Transverse colon (tissue), 4 donors: ENCODE results near the gene HTR5A. TPM values are rescaled to one million over a fixed set of nuclear protein-coding genes. Genes with fewer than 3 reads are reported as not detected.

ENCODE experiments used
- DNase-seq: peaks from one replicate; pipeline ENCODE4 v3.0.0-alpha.2; 2019
- H3K27ac ChIP-seq, 4 donors: fragments of 200-600 bp; sonication (generic); 2 replicates each; pipeline ENCODE4 v1.5.1; 2016 to 2018; ENCODE audit warnings: inconsistent platforms in 4 of 4
- H3K27me3 ChIP-seq: fragments of 200-600 bp; sonication (generic); 2 replicates; pipeline ENCODE4 v1.5.1; 2017; ENCODE audit warnings: inconsistent platforms
- H3K36me3 ChIP-seq, 4 donors: fragments of 200-600 bp; sonication (generic); 2 replicates each; pipeline ENCODE4 v1.5.1; 2017 to 2019; ENCODE audit warnings: inconsistent platforms in 4 of 4
- H3K4me1 ChIP-seq, 4 donors: fragments of 200-600 bp; sonication (generic); 2 replicates each; pipeline ENCODE4 v1.5.1; 2017 to 2020; ENCODE audit warnings: inconsistent platforms in 4 of 4
- H3K4me3 ChIP-seq, 4 donors: fragments of 200-600 bp; sonication (generic); 1 replicate in 1 of 4; 2 replicates in 3 of 4; pipeline versions ENCODE4 v1.5.1 to v1.6.1; 2017 to 2019; ENCODE audit warnings: inconsistent platforms in 4 of 4
- H3K9me3 ChIP-seq, 2 donors: fragments of 200-600 bp; sonication (generic); 2 replicates each; pipeline ENCODE4 v1.5.1; 2017 to 2019; ENCODE audit warnings: inconsistent platforms in 2 of 2
- EP300 ChIP-seq: sonication (generic); formaldehyde crosslinking; IDR thresholded peaks from one replicate; pipeline ENCODE4 v1.6.1; 2017; ENCODE audit warnings: antibody characterized with exemption, low read depth
- POLR2A ChIP-seq: fragments of 450-650 bp; IDR thresholded peaks from one replicate; pipeline ENCODE4 v1.6.1; 2016; ENCODE audit warnings: antibody characterized with exemption, mild to moderate bottlenecking, moderate library complexity
- POLR2AphosphoS5 ChIP-seq, 3 donors: sonication (generic); formaldehyde crosslinking; IDR thresholded peaks; one replicate each; pipeline ENCODE4 v1.6.1; 2016; ENCODE audit warnings: antibody characterized with exemption in 3 of 3
- WGBS, 2 donors: methylation state at CpG; one replicate each; pipeline ENCODE4 v1.1.5; 2018; ENCODE audit warnings: low coverage in 1 of 2; 5-methylcytosine and 5-hydroxymethylcytosine counted together
- in situ Hi-C, 4 donors: fragments of 200-750 bp; cut with MboI; loops; one replicate each; pipeline versions ENCODE4 v1.15.0 to v1.15.1; 2017; ENCODE audit warnings: low sequenced_read_pairs in 3 of 4, low pct_ligation_motif_present in 1 of 4, low pct_unique_long_range_greater_than_20kb in 1 of 4
- intact Hi-C: fragments of 100-400 bp; cut with DNase I; formaldehyde crosslinking; loops from one replicate; pipeline ENCODE4 v1.15.1; 2023; ENCODE audit warnings: low total_unique reads
- total RNA-seq, 4 donors: library from RNA; depleted of rRNA; stranded (reverse); fragments of >200 nt; gene quantifications; one replicate each; pipeline ENCODE4 v1.1.0, GENCODE V29; 2016
- TF ChIP-seq, protein P1 (sequence below), 5 experiments: fragments of 200-600 bp in 3 of 5; fragments of 450-650 bp in 2 of 5; sonication (generic) in 3 of 5; IDR thresholded peaks; 1 replicate in 2 of 5; 2 replicates in 3 of 5; pipeline ENCODE4 v1.5.1; 2016 to 2017; ENCODE audit warnings: antibody characterized with exemption in 5 of 5, inconsistent platforms in 3 of 5, mild to moderate bottlenecking in 2 of 5, moderate library complexity in 1 of 5

Gene HTR5A
- total RNA-seq, 4 donors from 2014 or later = not detected

DNA sequence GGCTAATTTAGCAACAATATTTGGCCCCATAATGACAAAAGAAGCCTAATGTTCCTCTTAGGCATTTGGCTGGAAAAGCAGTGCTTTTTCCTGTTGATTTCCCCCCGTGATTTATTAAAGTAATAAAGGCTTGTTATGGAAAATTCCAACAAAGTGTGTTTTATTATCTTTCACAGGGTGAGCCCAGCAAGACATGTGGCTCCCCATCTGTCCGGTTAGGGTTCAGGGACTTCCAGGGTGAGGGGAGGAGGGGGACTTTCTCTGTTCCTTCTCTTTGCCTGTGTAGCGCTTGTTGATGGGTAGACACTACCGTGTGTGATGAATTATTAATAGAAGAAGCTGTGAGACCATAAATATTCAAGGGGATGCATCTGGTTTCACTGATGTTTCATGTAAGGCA, 39.0 kb downstream of the HTR5A start:
- DNase-seq = no peak
- TF ChIP-seq, protein P1, sequence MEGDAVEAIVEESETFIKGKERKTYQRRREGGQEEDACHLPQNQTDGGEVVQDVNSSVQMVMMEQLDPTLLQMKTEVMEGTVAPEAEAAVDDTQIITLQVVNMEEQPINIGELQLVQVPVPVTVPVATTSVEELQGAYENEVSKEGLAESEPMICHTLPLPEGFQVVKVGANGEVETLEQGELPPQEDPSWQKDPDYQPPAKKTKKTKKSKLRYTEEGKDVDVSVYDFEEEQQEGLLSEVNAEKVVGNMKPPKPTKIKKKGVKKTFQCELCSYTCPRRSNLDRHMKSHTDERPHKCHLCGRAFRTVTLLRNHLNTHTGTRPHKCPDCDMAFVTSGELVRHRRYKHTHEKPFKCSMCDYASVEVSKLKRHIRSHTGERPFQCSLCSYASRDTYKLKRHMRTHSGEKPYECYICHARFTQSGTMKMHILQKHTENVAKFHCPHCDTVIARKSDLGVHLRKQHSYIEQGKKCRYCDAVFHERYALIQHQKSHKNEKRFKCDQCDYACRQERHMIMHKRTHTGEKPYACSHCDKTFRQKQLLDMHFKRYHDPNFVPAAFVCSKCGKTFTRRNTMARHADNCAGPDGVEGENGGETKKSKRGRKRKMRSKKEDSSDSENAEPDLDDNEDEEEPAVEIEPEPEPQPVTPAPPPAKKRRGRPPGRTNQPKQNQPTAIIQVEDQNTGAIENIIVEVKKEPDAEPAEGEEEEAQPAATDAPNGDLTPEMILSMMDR (IDR thresholded peaks at IDR 0.05) = no peak
- TF ChIP-seq EP300 (no peak), POLR2AphosphoS5 (IDR thresholded peaks at IDR 0.05) (no peak), POLR2A (no peak)
- intact Hi-C loops = no loop called here
- Histone ChIP-seq H3K27me3 (peaks cover 19% of the 10 kb centered on the region), H3K4me1 (no peaks in the 10 kb centered on the region), H3K36me3 (no peaks in the 10 kb centered on the region), H3K4me3 (no peak overlapping the region), H3K9me3 (no peaks in the 10 kb centered on the region), H3K27ac (no peak overlapping the region)
- in situ Hi-C loops = no loop called here
- 0 to 34% methylated on average over 1 to 4 of the region's 4 CpGs for WGBS, 2 donors

- Histone ChIP-seq H3K9me3 (no peaks in the 10 kb centered on the region), H3K27ac (no peak overlapping the region), H3K36me3 (no peaks in the 10 kb centered on the region), H3K27me3 (peaks cover 5% of the 10 kb centered on the region), H3K4me3 (no peak overlapping the region), H3K4me1 (no peaks in the 10 kb centered on the region)
- intact Hi-C loops (no loop called here), in situ Hi-C loops (no loop called here)
- WGBS, 2 donors = 75 to 76% methylated on average over 3 to 5 of the region's 5 CpGs
- DNase-seq = no peak
- TF ChIP-seq POLR2A (no peak), POLR2AphosphoS5 (IDR thresholded peaks at IDR 0.05) (no peak), EP300 (no peak)
- TF ChIP-seq, protein P1 (IDR thresholded peaks at IDR 0.05) = no peak
Measured at GRCh38 chr7:155115288-155115687, 45.2 kb downstream of the HTR5A start.

DNA sequence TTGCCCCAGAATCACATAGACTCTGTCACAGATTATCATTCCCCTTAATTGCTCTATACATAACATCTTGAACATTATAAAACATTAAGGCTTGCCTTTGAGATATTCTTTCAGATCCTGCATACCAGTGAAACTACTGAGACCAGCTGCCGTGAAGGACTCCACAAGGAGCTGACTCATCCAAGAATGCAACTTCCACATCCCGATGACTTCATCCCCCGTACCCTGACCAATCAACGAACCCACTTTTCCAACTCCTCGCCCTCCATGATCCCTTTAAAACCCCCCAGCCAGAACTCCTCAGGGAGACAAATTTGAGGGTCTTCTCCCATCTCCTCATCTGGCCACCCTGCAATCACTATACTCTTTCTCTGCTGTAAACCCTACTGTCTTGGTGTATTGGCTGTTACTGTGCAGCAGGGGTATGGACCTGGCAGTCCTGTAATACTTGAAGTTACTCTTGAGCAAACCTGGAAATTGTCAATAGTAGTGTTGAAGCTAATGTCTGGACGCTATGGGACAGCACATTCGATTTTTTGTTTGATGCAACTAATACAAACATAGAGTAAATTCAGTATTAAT, 49.8 kb downstream of the HTR5A start:
- in situ Hi-C loops (no loop called here), intact Hi-C loops (no loop called here)
- no peaks in the 10 kb centered on the region for H3K27me3 ChIP-seq
- no peaks in the 10 kb centered on the region for H3K4me1 ChIP-seq
- H3K27ac ChIP-seq = no peak overlapping the region
- H3K9me3 ChIP-seq = no peaks in the 10 kb centered on the region
- no peak for DNase-seq
- WGBS, 2 donors = 74 to 82% methylated on average over 4 to 7 of the region's 7 CpGs
- H3K4me3 ChIP-seq = no peak overlapping the region
- TF ChIP-seq EP300 (no peak), POLR2AphosphoS5 (IDR thresholded peaks at IDR 0.05) (no peak), POLR2A (no peak)
- TF ChIP-seq, protein P1 (IDR thresholded peaks at IDR 0.05) = no peak
- no peaks in the 10 kb centered on the region for H3K36me3 ChIP-seq

DNA sequence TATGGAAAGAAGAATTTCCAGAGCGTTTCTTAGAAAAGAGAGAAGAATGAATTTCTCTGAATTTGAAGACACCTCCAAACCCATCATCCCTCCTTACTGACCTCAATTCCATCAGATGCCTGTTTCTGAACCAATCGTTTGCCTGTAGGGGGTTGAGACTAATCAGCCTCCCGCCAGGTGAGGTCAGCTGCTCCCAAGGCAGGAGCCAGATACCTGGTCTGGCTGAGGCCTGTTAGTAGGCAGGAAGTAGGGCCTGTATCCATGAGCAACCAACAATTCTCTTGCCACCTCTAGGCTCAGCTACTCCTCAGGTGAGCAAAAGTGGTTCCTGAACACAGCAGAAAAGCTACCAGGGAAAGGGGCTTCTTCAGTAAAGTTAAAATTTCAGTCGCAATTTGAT, 50.3 kb downstream of the HTR5A start:
- Histone ChIP-seq H3K27ac (no peak overlapping the region), H3K36me3 (no peaks in the 10 kb centered on the region), H3K9me3 (no peaks in the 10 kb centered on the region), H3K4me3 (no peak overlapping the region), H3K27me3 (no peaks in the 10 kb centered on the region), H3K4me1 (no peaks in the 10 kb centered on the region)
- intact Hi-C loops = no loop called here
- 83 to 100% methylated on average over 3 to 4 of the region's 4 CpGs for WGBS, 2 donors
- in situ Hi-C loops = no loop called here
- TF ChIP-seq EP300 = no peak
- TF ChIP-seq, protein P1 (IDR thresholded peaks at IDR 0.05) = no peak
- no peak for TF ChIP-seq POLR2A
- no peak for TF ChIP-seq POLR2AphosphoS5 (IDR thresholded peaks at IDR 0.05)
- no peak for DNase-seq
